SH-SY5Y (cell line): ENCODE measurements around the gene JAKMIP1.

Experiments
- GATA2 ChIP-seq: IDR thresholded peaks from 2 replicates; pipeline ENCODE4 v1.6.1; 2011; ENCODE audit warnings: mild to moderate bottlenecking, low read depth, low read length
- GATA3 ChIP-seq: IDR thresholded peaks from 2 replicates; pipeline ENCODE4 v1.6.1; 2011; ENCODE audit warnings: low read depth, mild to moderate bottlenecking, low read length, moderate library complexity

DNA sequence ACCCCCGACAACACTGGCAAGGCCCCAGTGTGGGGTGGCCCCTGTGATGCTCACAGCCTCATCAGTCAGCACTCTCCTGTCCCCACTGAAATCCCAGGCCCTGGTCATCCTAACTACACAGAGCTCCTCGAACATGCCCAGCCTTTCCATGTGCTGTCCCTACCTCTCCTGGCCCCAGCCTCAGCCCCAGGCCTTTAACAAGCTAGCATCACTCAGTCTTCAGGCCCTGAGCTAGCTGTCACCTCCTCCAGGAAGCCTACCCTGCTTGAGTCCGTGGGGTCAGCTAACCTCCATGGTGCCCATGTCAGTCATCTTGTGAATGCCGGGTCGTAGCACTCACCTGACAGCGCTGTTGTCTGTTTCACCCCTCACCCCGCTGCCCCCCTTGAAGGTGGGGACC, 156.5 kb downstream of the JAKMIP1 start:
- TF ChIP-seq GATA2, result no peak
- no peak for TF ChIP-seq GATA3
